ENCODE measurements around the gene ZBTB42. TPM values are rescaled to one million over a fixed set of nuclear protein-coding genes. Genes with fewer than 3 reads are reported as not detected.

The ZBTB42 gene
- total RNA-seq, 1 experiment from 2014 or later = 6.4 TPM

DNA sequence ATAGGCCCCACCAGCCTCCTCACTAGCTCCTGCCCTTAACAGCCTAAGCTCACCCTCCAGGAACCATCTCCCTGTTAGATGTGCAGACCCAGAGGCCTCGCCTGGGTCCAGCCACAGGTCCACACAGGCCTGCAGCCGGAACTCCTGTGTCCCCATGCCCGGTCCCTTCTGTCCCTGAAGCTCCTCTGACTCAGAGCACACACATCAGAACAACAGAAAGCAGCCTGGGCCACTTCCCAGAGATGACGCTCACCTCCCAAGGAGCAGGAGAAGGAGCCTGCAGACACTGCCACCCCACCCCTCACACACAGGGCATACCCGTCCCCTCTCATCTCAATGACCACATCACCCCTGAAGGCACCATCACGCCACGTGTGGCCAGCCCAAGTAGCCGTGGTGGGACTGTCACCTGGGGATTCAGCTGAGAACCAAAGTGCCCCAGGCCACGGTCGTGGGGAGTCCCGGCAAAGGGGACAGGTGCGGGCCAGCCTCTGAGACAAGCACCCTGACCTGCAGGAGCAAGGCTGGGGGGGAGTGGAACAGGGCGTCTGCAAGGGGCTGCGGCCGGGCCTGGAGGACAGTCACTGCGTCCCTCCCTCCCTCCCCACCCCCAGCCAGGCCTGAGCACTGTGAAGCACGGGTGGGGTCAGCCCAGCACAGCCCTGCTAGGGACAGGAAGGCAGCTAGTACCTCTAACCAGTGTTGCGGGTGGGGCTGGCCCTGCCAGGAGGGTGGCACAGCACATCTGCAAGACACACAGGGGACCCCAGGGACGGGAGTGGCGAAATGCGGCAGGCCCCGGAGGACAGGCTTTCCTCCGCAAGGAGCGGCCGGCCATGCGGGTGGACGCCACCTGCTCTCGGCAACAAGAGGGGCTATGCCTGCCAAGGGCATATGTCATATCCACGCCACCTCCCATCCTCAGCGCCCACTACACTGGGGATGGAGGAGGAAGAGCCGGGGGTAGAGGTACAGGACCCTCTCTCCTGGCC is 10.9 kb upstream of the ZBTB42 start (continued):
- TF ChIP-seq FOXK1 (CRISPR knock-in tag; IDR thresholded peaks at IDR 0.05) = no peak
- TF ChIP-seq TEAD1 (CRISPR knock-in tag; IDR thresholded peaks at IDR 0.05) = no peak
- TF ChIP-seq, protein P1, sequence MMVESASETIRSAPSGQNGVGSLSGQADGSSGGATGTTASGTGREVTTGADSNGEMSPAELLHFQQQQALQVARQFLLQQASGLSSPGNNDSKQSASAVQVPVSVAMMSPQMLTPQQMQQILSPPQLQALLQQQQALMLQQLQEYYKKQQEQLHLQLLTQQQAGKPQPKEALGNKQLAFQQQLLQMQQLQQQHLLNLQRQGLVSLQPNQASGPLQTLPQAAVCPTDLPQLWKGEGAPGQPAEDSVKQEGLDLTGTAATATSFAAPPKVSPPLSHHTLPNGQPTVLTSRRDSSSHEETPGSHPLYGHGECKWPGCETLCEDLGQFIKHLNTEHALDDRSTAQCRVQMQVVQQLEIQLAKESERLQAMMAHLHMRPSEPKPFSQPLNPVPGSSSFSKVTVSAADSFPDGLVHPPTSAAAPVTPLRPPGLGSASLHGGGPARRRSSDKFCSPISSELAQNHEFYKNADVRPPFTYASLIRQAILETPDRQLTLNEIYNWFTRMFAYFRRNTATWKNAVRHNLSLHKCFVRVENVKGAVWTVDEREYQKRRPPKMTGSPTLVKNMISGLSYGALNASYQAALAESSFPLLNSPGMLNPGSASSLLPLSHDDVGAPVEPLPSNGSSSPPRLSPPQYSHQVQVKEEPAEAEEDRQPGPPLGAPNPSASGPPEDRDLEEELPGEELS (CRISPR knock-in tag; IDR thresholded peaks at IDR 0.05) = no peak
- TF ChIP-seq, protein P2, sequence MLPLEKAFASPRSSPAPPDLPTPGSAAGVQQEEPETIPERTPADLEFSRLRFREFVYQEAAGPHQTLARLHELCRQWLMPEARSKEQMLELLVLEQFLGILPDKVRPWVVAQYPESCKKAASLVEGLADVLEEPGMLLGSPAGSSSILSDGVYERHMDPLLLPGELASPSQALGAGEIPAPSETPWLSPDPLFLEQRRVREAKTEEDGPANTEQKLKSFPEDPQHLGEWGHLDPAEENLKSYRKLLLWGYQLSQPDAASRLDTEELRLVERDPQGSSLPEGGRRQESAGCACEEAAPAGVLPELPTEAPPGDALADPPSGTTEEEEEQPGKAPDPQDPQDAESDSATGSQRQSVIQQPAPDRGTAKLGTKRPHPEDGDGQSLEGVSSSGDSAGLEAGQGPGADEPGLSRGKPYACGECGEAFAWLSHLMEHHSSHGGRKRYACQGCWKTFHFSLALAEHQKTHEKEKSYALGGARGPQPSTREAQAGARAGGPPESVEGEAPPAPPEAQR (CRISPR knock-in tag; IDR thresholded peaks at IDR 0.05) = no peak
- no peak for TF ChIP-seq ZNF263 (CRISPR knock-in tag; IDR thresholded peaks at IDR 0.05; ENCODE audit: low read depth)
- TF ChIP-seq, protein P3, sequence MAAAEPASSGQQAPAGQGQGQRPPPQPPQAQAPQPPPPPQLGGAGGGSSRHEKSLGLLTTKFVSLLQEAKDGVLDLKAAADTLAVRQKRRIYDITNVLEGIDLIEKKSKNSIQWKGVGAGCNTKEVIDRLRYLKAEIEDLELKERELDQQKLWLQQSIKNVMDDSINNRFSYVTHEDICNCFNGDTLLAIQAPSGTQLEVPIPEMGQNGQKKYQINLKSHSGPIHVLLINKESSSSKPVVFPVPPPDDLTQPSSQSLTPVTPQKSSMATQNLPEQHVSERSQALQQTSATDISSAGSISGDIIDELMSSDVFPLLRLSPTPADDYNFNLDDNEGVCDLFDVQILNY (CRISPR knock-in tag; IDR thresholded peaks at IDR 0.05) = no peak
- TF ChIP-seq ZNF317 (CRISPR knock-in tag; IDR thresholded peaks at IDR 0.05; ENCODE audit: borderline replicate concordance, low read depth) = no peak

DNA sequence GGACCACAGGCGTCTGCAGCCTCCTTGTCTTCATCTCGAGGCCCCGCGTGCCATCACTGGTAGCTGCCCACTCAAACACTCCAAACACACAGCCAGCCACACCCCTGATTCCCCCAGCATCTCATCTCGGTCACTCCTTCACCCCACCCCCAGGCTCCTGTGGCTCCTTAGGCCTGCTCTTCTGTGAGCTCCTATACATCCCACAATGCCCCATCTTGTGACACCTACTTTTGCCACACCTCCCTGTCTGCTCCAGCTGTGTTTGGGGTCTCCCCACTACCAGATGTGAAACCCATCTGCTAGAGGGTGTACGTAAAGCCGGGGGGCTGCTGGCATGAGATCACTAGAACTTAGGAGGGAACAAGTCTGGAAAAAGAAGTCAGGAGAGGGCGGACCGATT is 9.5 kb upstream of the ZBTB42 start:
- peaks cover 6% of the 10 kb centered on the region for H3K27me3 Mint-ChIP-seq (ENCODE audit: low read depth)
- CTCF ChIA-PET = interaction anchor here (1.0 to 3.8 kb wide), 4 partner anchors 13 to 34 kb away, joined by 3 to 20 read pairs (median 6); no protein-coding TSS in a partner anchor
- H3K4me3 Mint-ChIP-seq = no peak overlapping the region
- H3K36me3 Mint-ChIP-seq = no peaks in the 10 kb centered on the region
- POLR2A ChIA-PET = no interaction called here
- 0 out of 2 replicates have a peak overlapping the region, but pooled peaks have one; percentile 23 for H3K27ac Mint-ChIP-seq
- H3K4me1 Mint-ChIP-seq = peaks cover 23% of the 10 kb centered on the region
- no peaks in the 10 kb centered on the region for H3K9me3 Mint-ChIP-seq
- DNase-seq (ENCODE audit: low spot score) (no peak), ATAC-seq (no peak)
- TF ChIP-seq SMAD4 (CRISPR knock-in tag; IDR thresholded peaks at IDR 0.05) = no peak
- no peak for TF ChIP-seq ZNF416 (CRISPR knock-in tag; IDR thresholded peaks at IDR 0.05)
- TF ChIP-seq ATF1 (CRISPR knock-in tag; IDR thresholded peaks at IDR 0.05) = no peak
- TF ChIP-seq ZNF232 (CRISPR knock-in tag; IDR thresholded peaks at IDR 0.05) = no peak
- TF ChIP-seq, protein P4, sequence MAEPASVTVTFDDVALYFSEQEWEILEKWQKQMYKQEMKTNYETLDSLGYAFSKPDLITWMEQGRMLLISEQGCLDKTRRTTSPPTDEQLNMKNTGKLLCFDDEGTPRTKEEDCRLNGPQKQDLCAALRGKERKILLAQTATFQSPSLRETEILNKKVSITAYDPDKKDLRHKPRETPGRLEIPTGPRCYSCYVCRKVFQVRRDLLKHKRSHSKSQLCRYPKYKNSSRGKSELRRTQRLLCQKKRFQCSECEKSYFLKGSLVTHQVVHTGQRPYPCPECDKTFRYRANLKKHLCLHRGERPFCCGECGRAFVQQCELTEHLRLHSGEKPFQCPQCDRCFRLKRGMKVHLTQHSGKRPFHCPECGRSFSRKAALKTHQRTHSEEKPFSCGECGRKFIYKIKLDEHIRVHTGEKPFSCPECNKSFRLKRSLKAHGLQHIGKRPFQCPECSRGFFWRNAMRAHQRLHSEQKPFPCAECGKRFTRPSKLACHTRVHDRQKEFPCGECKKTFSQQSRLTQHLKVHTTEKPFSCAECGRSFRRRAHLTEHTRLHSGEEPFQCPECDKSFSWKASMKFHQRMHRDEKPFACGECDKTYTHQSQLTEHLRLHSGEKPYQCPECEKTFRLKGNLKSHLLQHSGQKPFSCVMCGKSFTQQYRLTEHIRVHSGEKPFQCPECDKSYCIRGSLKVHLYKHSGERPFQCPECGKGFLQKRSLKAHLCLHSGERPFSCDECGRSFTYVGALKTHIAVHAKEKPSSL (CRISPR knock-in tag; conservative IDR thresholded peaks at IDR 0.05) = no peak
- no peak for TF ChIP-seq TP53 (CRISPR knock-in tag; IDR thresholded peaks at IDR 0.05)
- TF ChIP-seq TEAD4 (CRISPR knock-in tag; IDR thresholded peaks at IDR 0.05) = no peak
- no peak for TF ChIP-seq ZNF121 (CRISPR knock-in tag; IDR thresholded peaks at IDR 0.05)
- no peak for TF ChIP-seq ZNF317 (CRISPR knock-in tag; IDR thresholded peaks at IDR 0.05; ENCODE audit: borderline replicate concordance, low read depth)
- TF ChIP-seq, protein P5, sequence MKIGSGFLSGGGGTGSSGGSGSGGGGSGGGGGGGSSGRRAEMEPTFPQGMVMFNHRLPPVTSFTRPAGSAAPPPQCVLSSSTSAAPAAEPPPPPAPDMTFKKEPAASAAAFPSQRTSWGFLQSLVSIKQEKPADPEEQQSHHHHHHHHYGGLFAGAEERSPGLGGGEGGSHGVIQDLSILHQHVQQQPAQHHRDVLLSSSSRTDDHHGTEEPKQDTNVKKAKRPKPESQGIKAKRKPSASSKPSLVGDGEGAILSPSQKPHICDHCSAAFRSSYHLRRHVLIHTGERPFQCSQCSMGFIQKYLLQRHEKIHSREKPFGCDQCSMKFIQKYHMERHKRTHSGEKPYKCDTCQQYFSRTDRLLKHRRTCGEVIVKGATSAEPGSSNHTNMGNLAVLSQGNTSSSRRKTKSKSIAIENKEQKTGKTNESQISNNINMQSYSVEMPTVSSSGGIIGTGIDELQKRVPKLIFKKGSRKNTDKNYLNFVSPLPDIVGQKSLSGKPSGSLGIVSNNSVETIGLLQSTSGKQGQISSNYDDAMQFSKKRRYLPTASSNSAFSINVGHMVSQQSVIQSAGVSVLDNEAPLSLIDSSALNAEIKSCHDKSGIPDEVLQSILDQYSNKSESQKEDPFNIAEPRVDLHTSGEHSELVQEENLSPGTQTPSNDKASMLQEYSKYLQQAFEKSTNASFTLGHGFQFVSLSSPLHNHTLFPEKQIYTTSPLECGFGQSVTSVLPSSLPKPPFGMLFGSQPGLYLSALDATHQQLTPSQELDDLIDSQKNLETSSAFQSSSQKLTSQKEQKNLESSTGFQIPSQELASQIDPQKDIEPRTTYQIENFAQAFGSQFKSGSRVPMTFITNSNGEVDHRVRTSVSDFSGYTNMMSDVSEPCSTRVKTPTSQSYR (CRISPR knock-in tag; IDR thresholded peaks at IDR 0.05) = no peak
- TF ChIP-seq, protein P6, sequence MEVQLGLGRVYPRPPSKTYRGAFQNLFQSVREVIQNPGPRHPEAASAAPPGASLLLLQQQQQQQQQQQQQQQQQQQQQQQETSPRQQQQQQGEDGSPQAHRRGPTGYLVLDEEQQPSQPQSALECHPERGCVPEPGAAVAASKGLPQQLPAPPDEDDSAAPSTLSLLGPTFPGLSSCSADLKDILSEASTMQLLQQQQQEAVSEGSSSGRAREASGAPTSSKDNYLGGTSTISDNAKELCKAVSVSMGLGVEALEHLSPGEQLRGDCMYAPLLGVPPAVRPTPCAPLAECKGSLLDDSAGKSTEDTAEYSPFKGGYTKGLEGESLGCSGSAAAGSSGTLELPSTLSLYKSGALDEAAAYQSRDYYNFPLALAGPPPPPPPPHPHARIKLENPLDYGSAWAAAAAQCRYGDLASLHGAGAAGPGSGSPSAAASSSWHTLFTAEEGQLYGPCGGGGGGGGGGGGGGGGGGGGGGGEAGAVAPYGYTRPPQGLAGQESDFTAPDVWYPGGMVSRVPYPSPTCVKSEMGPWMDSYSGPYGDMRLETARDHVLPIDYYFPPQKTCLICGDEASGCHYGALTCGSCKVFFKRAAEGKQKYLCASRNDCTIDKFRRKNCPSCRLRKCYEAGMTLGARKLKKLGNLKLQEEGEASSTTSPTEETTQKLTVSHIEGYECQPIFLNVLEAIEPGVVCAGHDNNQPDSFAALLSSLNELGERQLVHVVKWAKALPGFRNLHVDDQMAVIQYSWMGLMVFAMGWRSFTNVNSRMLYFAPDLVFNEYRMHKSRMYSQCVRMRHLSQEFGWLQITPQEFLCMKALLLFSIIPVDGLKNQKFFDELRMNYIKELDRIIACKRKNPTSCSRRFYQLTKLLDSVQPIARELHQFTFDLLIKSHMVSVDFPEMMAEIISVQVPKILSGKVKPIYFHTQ (CRISPR knock-in tag; IDR thresholded peaks at IDR 0.05) = no peak
- TF ChIP-seq ZBTB21 (CRISPR knock-in tag; IDR thresholded peaks at IDR 0.05; ENCODE audit: borderline replicate concordance) = no peak
- TF ChIP-seq, protein P7, sequence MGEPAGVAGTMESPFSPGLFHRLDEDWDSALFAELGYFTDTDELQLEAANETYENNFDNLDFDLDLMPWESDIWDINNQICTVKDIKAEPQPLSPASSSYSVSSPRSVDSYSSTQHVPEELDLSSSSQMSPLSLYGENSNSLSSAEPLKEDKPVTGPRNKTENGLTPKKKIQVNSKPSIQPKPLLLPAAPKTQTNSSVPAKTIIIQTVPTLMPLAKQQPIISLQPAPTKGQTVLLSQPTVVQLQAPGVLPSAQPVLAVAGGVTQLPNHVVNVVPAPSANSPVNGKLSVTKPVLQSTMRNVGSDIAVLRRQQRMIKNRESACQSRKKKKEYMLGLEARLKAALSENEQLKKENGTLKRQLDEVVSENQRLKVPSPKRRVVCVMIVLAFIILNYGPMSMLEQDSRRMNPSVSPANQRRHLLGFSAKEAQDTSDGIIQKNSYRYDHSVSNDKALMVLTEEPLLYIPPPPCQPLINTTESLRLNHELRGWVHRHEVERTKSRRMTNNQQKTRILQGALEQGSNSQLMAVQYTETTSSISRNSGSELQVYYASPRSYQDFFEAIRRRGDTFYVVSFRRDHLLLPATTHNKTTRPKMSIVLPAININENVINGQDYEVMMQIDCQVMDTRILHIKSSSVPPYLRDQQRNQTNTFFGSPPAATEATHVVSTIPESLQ (CRISPR knock-in tag; IDR thresholded peaks at IDR 0.05) = no peak
- no peak for TF ChIP-seq MYBL2 (CRISPR knock-in tag; IDR thresholded peaks at IDR 0.05)

Measured in WTC11 (cell line).